Hepatocyte (in vitro differentiated cells): Measurements from ENCODE around the gene SRCIN1. TPM values are rescaled to one million over a fixed set of nuclear protein-coding genes. Genes with fewer than 3 reads are reported as not detected.

Experiments used
- DNase-seq: peaks from one replicate; pipeline ENCODE4 v3.0.0-alpha.2; 2016; ENCODE audit warnings: low spot score
- H2AFZ ChIP-seq: fragments of 200-600 bp; sonication (generic); 2 replicates; pipeline ENCODE4 v1.6.0; 2016; ENCODE audit warnings: antibody characterized with exemption, mild to moderate bottlenecking
- H3K27ac ChIP-seq: fragments of 200-600 bp; sonication (generic); 2 replicates; pipeline ENCODE4 v1.5.1; 2016; ENCODE audit warnings: mild to moderate bottlenecking
- H3K27me3 ChIP-seq: fragments of 200-600 bp; sonication (generic); 2 replicates; pipeline ENCODE4 v1.6.1; 2016
- H3K36me3 ChIP-seq: fragments of 200-600 bp; sonication (generic); replicated peaks from 2 replicates; pipeline ENCODE4 v1.5.1; 2016; ENCODE audit warnings: low read depth; ENCODE audit not compliant: insufficient read depth
- H3K4me1 ChIP-seq: fragments of 200-600 bp; sonication (generic); 2 replicates; pipeline ENCODE4 v1.5.1; 2016; ENCODE audit warnings: mild to moderate bottlenecking, moderate library complexity; ENCODE audit not compliant: insufficient read depth
- H3K4me2 ChIP-seq: fragments of 200-600 bp; sonication (generic); 2 replicates; pipeline ENCODE4 v1.6.0; 2016
- H3K4me3 ChIP-seq: fragments of 200-600 bp; sonication (generic); 2 replicates; pipeline ENCODE4 v1.5.1; 2016; ENCODE audit warnings: mild to moderate bottlenecking
- H3K79me2 ChIP-seq: fragments of 200-600 bp; sonication (generic); 2 replicates; pipeline ENCODE4 v1.6.0; 2017; ENCODE audit warnings: mild to moderate bottlenecking
- H3K9me2 ChIP-seq: fragments of 200-600 bp; sonication (generic); replicated peaks from 2 replicates; pipeline ENCODE4 v1.6.0; 2017; ENCODE audit warnings: mild to moderate bottlenecking; ENCODE audit not compliant: insufficient read depth
- H3K9me3 ChIP-seq: fragments of 200-600 bp; sonication (generic); 2 replicates; pipeline ENCODE4 v1.5.1; 2016; ENCODE audit warnings: low read depth, mild to moderate bottlenecking
- H4K20me1 ChIP-seq: fragments of 200-600 bp; sonication (generic); 2 replicates; pipeline ENCODE4 v1.6.0; 2016; ENCODE audit warnings: mild to moderate bottlenecking; ENCODE audit not compliant: insufficient read depth, poor library complexity, severe bottlenecking
- CTCF ChIP-seq: fragments of 200-600 bp; sonication (generic); IDR thresholded peaks from 2 replicates; pipeline ENCODE4 v1.5.1; 2016; ENCODE audit warnings: antibody characterized with exemption, mild to moderate bottlenecking; ENCODE audit not compliant: poor library complexity
- EZH2 ChIP-seq: fragments of 200-600 bp; sonication (generic); IDR thresholded peaks from 2 replicates; pipeline ENCODE4 v1.6.1; 2016; ENCODE audit warnings: antibody characterized with exemption, mild to moderate bottlenecking, borderline replicate concordance
- EZH2phosphoT487 ChIP-seq: fragments of 200-600 bp; sonication (generic); IDR thresholded peaks from one replicate; pipeline ENCODE4 v1.6.1; 2018; ENCODE audit warnings: antibody characterized with exemption, mild to moderate bottlenecking, low read depth, moderate library complexity; ENCODE audit not compliant: unreplicated experiment, severe bottlenecking
- WGBS: methylation state at CpG from one replicate; pipeline ENCODE4 v1.1.6; 2016; ENCODE audit warnings: low lambda C conversion rate; ENCODE audit errors: missing lambda C conversion rate; 5-methylcytosine and 5-hydroxymethylcytosine counted together
- polyA plus RNA-seq: library from polyadenylated mRNA; unstranded; fragments of >200 nt; fragmentation: Nextera tagmentation; extraction: Ambion mirVana; gene quantifications from 2 replicates; pipeline ENCODE4 v1.2.1, GENCODE V29; 2016
- total RNA-seq: library from RNA; depleted of rRNA; stranded (reverse); fragments of >200 nt; gene quantifications from 2 replicates; pipeline ENCODE4 v1.2.3, GENCODE V29; 2014

SRCIN1 gene
- total and polyA plus RNA-seq, 2 experiments from 2014 or later, result 0.82 to 0.90 TPM

- H3K36me3 ChIP-seq, result no peaks in the 10 kb centered on the region
- DNase-seq, result no peak
- H3K4me1 ChIP-seq, result peaks cover 7% of the 10 kb centered on the region
- no peaks in the 10 kb centered on the region for H4K20me1 ChIP-seq
- H3K27ac ChIP-seq, result no peak overlapping the region
- H3K4me2 ChIP-seq, result no peak overlapping the region
- WGBS, result 77% methylated on average over 8 of the region's 8 CpGs
- no peak overlapping the region for H3K4me3 ChIP-seq
- no peaks in the 10 kb centered on the region for H3K9me2 ChIP-seq
- no peaks in the 10 kb centered on the region for H3K9me3 ChIP-seq
- H2AFZ ChIP-seq, result no peak overlapping the region
- no peak for TF ChIP-seq EZH2phosphoT487
- peaks cover 6% of the 10 kb centered on the region for H3K27me3 ChIP-seq
- H3K79me2 ChIP-seq, result no peaks in the 10 kb centered on the region
Observed at GRCh38 chr17:38554430-38555350, 51.1 kb downstream of the SRCIN1 start.

- Histone ChIP-seq H3K27me3 (no peaks in the 10 kb centered on the region), H3K79me2 (no peaks in the 10 kb centered on the region), H3K27ac (no peak overlapping the region), H3K36me3 (no peaks in the 10 kb centered on the region), H3K9me2 (no peaks in the 10 kb centered on the region), H3K4me1 (no peaks in the 10 kb centered on the region), H2AFZ (no peak overlapping the region), H3K4me3 (no peak overlapping the region), H4K20me1 (no peaks in the 10 kb centered on the region), H3K4me2 (no peak overlapping the region), H3K9me3 (no peaks in the 10 kb centered on the region)
- WGBS, result 89% methylated on average over 17 of the region's 17 CpGs
- DNase-seq, result no peak
- no peak for TF ChIP-seq CTCF
- TF ChIP-seq EZH2, result no peak
- no peak for TF ChIP-seq EZH2phosphoT487
Observed at GRCh38 chr17:38552343-38552742, 53.4 kb downstream of the SRCIN1 start.

GRCh38 chr17:38551121-38551520, 54.6 kb downstream of the SRCIN1 start:
- Histone ChIP-seq H3K4me3 (no peak overlapping the region), H3K79me2 (no peaks in the 10 kb centered on the region), H3K27me3 (no peaks in the 10 kb centered on the region), H3K4me2 (no peak overlapping the region), H3K27ac (no peak overlapping the region), H3K9me3 (no peaks in the 10 kb centered on the region), H3K36me3 (no peaks in the 10 kb centered on the region), H2AFZ (no peak overlapping the region), H3K9me2 (no peaks in the 10 kb centered on the region), H3K4me1 (no peaks in the 10 kb centered on the region), H4K20me1 (no peaks in the 10 kb centered on the region)
- no peak for DNase-seq
- 93% methylated on average over 7 of the region's 9 CpGs for WGBS
- TF ChIP-seq EZH2phosphoT487, result no peak
- TF ChIP-seq EZH2, result no peak
- no peak for TF ChIP-seq CTCF

- Histone ChIP-seq H3K36me3 (no peaks in the 10 kb centered on the region), H3K4me2 (no peak overlapping the region), H4K20me1 (no peaks in the 10 kb centered on the region), H3K4me3 (no peak overlapping the region), H3K9me2 (no peaks in the 10 kb centered on the region), H3K79me2 (no peaks in the 10 kb centered on the region), H3K27ac (no peak overlapping the region), H3K27me3 (no peaks in the 10 kb centered on the region), H3K9me3 (no peaks in the 10 kb centered on the region), H2AFZ (no peak overlapping the region), H3K4me1 (no peaks in the 10 kb centered on the region)
- 86% methylated on average over 8 of the region's 8 CpGs for whole genome bisulfite sequencing
- TF ChIP-seq EZH2phosphoT487 (no peak), CTCF (no peak), EZH2 (no peak)
- DNase-seq, result no peak
Observed at GRCh38 chr17:38550661-38551060, 55.1 kb downstream of the SRCIN1 start.
